Islet precursor cell (in vitro differentiated cells): ENCODE measurements around the gene CLMN.
"Not testable (repeated sequence)": the region's sequence is repeated elsewhere in the genome, so short reads cannot be mapped to it uniquely, and the experiment has no call there.

Experiments
- DNase-seq: peaks from one replicate; pipeline ENCODE4 v3.0.0-alpha.2; 2018

The CLMN gene

DNA sequence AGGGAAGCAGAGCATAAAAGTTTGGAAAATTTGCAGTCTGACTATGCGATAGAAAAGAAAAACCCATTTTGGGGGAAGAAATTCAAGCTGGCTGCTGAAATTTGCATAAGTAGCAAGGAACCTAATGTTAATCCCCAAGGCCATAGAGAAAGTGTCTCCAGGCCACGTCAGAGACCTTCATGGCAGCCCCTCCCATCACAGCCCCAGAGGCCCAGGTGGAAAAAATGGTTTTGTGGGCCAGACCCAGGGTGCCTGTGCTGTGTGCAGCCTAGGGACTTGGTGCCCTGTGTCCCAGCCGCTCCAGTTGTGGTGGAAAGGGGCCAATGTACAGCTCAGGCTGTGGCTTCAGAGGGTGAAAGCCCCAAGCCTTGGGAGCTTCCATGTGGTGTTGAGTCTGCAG, 35.9 kb downstream of the CLMN start:
- peak; percentile 21 for DNase-seq

DNA sequence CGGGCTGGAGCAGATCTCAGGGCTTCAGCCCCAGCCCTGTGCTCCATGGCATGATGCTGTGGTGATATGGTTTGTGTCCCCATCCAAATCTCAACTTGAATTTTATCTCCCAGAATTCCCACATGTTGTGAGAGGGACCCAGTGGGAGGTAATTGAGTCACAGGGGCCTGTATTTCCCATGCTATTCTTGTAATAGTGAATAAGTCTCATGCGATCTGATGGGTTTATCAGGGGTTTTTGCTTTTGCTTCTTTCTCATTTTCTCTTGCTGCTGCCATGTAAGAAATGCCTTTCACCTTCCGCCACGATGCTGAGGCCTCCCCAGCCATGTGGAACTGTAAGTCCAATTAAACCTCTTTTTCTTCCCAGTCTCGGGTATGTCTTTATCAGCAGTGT, 36.7 kb downstream of the CLMN start:
- not testable (repeated sequence) for DNase-seq

DNA sequence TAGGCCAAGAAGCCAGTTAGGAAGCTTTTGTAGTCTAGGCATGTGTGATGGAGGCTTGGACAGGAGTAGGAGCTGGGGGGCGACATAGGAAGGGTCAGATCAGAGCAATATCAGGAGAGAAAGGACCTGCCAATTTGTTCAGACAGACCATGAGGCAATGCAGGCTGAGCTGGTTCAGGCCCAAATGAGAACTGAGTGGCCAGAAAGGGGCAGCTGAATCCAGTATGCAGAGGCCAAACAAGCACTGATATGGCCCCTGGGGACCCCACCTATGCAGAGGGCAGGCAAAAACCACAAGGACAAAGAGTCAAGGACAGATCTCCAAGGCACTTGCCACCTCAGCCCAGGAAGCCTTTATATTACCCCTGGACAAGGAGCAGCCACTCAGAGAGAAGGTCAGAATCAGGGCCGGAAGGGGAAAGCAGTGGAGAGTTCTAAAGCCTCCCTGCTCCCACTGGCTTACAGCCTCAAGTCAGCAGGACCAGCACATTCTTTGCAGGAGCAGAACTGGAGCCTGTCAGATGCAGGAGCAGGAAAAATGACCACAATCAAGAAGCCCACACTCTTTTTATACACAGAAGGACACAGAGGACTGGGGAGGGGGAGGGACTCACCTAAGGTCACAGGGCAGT, 37.2 kb downstream of the CLMN start:
- peak; percentile 47 for DNase-seq

DNA sequence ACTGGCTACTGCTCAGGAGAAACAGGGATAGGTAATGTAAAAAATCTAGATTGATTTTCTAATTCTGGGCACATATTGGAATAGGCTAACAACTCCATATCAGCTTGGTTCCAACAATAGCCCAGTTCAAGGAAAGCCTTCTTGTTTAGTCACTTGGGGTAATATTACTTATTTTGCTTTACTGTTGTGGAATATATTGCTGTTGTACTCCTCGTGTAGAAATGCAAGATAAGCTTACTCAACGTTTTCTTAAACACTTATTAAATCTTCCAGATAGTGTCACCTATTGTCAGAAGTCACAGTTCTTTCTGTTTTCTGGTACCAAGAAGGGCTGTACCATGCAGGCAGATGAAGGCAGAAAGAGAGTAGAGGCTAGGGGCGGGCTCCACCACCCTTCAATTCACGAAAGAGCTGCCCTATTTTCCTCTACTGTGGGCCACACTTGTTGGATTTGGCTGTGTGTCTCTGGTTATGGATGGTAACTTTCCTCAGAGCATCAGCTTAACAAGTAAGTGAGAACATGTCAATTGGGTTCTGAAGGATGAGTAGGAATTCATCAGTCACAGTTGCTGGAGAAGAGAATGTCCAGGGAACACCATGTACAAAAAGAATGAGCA, 38.0 kb downstream of the CLMN start:
- DNase-seq = peak; percentile 12

DNA sequence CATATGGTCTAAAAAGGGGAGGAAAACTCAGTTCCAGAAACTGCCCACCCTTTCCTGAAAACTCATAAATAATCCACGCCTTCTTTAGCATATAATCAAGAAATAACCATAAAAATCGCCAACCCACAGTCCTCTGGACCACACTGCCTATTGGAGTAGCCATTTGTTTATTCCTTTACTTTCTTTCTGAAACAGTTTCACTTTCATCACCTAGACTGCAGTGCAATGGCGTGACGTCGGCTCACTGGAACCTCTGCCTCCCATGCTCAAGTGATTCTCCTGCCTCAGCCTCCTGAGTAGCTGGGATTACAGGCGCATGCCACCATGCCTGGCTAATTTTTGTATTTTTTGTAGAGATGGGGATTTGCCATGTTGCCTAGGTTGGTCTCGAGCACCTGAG, 44.2 kb downstream of the CLMN start:
- DNase-seq = peak; percentile 12

DNA sequence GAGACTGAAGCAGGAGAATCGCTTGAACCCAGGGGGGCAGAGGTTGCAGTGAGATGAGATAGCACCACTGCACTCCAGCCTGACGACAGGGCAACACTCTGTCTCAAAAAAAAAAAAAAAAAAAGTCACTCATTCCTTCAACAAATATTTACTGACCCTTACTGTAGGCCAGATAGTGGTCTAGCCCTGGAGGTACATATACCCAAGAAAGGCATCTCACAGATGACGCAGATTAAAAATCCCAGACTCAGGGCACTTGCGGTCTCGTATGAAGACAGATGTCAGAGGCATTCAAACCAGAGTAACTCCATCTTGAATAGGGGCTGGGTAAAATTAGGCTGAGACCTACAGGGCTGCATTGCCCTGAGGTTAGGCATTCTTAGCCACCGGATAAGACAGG, 44.8 kb downstream of the CLMN start:
- DNase-seq = peak; percentile 7

DNA sequence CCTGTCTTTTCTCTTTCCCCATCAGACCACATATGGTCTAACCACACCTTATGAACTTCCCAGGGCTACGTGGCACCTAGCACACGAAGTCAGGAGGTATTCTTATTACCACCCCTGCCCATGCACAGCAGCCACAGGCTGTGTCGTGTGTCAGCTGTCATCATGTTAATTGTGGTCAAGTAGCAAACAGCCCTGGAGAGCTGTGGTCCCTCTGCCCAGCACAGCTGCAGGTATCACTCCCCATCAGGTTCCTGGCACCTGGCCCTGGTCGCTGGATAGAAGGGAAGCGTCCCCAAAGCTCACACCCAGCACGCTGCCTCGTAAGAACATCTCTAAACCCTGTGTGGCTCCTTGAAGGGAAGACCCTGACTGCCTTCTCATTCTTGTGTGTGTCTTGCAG, 45.4 kb downstream of the CLMN start:
- peak; percentile 35 for DNase-seq

DNA sequence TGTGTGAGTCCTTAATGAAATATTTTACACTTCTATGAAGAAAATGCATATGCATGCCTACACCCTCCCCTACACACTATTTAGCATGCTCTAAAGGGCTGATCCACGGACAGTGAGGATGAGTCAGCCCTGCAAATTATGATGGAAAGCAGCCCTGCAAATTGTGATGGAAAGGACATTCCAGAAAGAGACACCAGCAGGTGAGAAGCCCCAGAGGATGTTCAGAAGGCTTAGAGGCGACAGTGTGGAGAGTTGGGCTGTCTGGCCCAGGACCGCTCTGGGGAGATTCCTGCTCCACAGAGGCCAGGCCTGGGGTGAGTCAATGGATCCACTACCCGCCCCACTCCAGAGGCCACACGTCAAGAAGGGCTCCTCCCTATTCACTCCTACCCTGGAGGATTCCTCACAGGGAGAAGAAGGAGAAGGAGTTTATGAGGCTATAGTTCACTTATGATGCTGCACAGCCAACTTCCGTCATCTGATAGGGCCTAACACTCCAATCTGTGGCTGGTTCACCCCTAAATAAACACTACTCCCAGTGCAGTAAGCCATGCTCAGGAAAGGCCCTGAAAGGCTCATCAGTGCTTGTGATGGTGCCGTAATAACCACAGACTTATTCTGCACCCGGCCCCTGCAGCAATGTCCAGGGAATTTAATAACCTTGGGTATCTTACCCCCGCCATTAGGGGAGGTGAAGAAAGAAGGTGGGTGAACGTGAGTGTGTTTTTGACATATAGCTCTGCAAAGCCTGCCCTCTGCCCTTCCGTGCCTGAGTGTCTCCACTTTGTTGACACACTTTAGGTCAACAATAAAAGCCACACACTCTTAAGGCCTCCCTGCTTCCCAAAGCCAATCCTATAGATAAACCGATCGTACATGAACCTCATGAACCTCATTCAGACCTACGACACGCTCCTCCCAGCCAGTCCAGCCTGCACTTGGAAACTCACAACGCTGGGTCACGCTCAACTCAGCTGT, 46.4 kb downstream of the CLMN start:
- peak; percentile 89 for DNase-seq

DNA sequence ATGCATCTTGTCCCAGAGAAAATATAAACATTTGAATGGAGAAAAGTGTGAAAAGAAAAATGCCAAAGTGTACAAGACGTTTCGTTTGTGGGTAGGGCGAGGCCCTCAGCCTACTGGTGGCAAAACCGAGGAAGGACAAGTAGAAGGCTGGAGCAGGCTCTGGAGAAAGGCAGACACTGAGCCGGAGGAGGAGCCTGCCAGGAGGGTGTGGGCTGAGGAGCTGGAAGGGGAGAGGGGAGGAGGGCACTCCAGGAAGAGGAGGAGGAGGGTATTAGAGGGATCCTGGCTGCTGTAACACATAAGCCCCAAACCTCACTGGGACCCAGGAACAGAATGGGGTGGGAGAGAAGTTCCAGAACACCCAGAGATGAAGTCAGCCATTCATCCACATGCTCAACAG, 47.7 kb downstream of the CLMN start:
- peak; percentile 52 for DNase-seq

DNA sequence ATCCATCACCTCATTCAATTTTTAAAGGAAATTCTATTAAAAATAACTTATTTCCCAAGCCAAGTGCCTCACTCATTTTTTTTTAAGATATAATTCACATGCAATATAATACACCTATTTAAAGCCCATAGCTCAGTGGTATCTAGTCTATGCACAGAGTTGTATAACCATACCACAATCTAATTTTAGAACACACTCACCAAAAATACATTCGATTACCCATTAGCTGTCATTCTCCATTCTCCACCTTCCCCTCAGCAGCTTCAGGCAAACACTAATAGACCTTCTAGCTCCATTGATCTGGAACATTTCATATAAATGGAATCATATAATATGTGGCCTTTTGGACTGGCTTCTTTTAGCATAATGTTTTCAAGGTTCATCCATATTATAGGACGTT, 49.5 kb downstream of the CLMN start:
- DNase-seq = no peak

DNA sequence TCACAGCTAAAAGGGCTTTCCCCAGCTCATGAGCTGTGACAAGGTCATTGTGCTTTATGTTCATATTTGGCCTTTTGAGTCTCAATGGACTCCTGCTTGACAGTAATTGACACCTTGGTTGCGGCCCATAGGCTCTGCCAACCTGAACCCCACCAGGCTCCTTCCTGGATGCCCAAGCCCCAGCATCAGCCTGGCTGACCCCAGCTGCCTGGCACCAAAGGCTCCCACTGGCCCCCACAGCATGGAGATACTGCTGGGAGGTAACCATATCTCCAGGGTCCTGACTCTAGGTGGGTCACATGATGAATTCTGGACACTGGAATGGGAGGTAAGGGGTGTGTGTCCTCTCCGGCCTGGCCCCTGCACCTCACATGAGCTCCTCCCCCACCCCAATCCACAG, 50.2 kb downstream of the CLMN start:
- DNase-seq = no peak

DNA sequence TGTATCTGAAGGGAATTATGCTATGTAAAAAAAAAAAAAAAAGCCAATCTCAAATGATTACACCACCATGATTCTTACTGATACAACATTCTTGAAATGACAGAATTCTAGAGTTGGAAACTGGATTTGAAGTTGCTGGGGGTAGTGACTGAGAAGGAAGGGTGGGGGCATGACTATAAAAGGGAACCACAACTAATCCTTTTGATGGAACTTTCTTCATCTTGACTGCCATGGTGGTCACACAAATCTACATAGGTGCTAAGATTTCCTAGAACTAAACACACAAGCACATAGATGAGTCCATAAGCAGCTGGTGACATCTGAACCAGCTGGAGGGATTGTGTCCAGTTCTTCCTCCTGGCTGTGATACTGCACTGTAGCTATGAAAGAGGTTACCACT, 51.4 kb downstream of the CLMN start:
- peak; percentile 8 for DNase-seq

DNA sequence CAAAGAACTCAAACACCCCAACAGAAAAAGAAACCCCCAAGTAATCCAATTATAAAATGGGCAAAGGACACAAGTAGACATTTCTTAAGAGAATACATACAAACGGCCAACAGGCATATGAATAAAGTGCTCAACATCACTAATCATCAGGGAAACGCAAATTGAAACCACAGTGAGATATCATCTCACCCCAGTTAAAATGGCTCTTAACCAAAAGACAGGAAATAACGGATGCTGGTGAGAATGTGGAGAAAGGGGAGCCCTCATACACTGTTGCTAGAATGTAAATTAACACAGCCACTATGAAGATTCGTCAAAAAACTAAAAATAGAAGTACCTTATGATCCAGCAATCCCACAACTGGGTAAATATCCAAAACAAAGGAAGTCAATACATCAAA, 52.4 kb downstream of the CLMN start:
- no peak for DNase-seq

DNA sequence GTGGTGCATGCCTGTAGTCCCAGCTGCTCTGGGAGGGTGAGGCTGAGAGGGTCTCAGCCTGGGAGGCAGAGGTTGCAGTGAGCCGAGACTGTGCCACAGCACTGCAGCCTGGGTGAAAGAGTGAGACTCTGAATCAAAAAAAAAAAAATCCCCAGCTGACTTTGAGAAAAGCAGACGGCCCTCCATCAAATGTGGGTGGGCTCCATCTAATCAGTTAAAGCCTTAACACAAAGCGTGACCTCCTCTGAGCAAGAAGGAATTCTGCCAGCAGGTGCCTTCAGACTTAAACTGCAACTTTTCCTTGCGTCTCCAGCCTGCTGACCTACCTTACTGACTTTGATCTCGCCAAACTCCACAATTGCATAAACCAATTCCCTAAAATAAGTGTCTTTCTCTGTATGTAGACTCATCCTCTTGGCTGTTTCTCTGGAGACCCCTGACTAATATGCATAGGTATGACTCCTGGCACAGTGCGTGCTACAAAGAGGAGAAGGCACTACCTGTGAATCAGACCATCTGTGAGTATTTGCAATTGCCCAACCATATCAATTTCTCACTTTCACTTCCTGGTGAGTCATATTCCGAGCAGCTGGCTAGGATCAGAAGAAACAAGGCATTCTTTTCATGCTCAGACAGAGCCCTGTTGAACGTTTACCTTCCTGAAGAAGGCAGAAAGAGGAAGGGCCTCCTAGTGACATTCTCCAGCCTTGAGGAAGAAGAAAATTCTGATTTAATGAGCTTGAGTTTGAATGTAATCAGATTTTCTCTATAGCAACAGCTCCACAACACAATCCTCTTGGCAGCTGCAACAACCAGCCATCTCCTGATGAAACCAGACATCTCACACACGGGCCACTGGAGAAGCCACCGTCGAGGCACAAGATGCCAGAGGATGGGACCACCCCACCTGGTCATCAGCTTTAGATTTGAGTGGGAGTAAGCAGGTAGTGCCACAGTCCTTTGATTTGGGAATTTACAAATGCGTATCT, 54.3 kb downstream of the CLMN start:
- DNase-seq = peak; percentile 94

DNA sequence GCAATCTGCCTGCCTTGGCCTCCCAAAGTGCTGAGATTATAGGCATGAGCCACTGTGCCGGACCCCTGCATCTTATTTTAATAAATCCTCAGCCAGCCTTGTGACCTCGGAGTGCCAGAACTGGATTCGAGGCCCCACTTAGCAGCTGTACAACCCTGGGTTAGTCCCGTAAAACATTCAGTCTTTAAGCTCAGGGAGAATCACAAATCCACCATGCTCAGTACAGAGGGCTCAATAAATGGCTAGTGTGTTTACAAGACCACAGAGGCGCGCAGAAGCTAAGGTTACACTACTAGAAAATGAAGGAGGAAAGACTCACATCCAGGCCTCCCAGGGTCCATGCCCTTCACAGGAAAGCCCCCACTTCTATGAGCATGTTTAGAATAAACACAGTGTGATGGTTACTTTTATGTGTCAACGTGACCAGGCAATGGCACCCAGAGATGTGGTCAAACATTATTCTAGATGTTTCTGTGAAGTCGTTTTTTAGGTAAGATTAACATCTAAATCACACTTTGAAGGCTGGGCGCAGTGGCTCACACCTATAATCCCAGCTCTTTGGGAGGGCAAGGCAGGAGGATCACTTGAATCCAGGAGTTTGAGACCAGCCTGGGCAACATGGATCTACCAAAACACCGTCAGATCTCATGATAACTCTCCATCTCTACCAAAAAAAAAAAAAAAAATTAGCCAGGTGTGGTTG, 55.3 kb downstream of the CLMN start:
- no peak for DNase-seq

DNA sequence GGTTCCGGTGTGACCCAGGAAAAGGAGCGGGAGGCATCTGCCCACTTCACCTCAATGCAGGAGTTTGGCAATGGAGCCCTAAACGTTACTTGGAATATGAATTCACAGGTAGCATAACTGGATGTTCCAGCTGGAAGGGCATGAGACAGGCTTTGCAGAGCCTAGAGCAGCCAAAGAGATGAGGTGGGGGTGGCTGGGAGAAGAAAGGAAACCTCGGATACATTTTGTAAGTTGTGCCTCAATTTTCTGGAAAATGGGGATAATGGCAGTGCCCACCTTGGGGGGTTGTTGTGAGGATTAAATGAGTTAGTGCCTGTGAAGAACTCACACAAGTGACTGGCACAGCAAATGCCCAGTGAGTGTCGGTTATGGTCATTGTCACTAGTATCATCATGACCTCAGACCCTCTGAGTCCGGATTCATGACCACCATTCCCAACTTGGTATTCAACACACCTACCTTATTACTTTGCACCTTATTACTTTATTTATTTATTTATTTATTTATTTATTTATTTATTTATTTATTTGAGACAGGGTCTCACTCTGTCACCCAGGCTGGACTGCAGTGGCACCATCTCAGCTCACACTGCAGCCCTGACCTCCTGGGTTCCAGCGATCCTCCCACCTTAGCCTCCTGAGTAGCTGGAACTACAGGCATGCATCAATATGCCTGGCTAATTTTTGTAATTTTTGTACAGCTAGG, 56.0 kb downstream of the CLMN start:
- peak; percentile 20 for DNase-seq

DNA sequence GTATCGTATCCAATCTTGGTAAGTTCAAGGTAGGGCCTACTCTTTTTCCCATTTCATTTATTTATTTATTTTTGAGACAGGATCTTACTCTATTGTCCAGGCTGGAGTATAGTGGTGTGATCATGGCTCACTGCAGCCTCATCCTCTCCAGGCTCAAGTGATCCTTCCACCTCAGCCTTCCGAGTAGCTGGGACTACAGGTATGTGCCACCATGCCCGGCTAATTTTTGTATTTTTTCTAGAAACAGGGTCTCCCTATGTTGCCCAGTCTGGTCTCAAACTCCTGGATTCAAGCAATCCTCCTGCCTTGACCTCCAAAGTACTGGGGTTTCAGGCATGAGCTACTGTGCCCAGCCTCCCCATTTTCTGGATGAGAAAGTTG, 57.2 kb downstream of the CLMN start:
- no peak for DNase-seq

DNA sequence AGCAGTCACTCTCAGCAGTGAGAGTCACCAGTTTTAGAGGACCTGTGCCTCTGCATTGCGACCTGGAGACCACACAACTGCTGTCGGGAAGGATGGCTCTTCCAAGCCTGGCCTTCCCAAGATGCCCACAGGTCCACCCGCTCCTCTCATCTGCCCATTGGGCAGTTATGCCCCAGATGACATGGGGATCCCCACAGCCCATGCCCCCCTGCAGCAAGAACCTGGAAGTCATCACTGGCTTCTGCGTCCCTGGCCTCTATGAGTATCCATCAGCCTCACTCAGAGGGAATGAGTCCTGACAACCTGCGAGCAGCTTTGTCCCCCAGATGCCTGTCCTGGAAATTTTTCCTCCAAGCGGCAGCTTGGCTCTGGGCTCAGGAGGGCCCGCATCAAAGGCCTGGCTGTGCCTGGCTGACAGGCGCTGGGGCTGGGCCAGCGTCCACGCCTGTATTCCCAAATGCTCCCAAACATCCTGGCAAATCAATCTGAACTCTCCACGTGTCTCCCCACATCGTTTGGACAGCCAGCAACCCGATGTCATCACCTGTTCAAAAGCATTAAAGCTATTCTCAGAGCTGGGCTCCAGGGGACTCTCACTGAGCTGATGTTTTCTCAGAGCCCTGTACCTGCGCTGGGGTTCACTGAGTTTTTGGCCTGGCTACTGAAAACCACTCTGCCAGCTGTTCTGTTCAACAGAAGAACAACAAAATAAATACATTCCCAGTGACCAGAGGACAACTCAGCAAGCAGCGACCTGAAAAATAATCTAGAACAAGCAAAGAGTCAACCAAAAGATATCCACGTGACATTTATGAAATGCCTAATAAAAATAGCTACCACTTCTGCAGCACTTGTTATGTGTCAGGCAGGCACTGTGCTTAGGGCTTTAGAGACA, 57.8 kb downstream of the CLMN start:
- no peak for DNase-seq

DNA sequence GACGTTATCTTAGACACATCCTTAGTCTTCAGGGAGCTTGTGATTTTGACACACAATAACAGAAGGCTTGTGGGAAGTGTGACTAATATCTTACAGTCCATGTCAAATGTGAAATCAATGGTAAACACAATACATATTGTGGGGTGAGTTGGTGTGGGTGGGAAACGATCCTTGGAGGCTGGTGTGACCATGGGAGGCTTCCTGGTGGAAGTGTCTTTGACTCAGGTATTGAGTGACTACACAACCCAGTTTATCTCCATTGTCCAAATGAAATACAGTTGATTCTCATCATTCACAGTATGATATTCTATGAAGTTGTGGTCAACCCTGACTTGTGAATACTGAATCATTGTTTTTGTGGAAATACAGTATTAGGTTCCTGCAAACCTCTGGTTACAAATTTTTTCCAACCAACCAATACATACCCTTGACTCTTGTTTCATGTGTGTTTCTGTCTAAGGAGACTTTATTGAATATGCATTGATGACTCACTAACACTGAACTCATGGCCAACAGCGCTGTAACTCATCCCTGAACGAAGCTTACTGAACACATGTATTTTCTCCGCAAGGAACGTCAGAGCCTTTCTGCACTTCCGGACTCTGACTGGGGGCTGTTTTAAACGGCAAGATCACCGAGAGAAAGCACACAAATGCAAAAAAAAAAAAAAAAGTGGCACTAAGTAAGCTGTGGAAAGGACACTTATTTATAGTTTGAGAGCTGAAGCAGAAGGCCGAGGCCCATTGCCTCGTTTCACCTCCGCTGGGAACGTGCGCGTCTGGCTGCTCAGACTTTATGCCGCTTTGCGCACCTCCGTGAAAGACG, 59.0 kb downstream of the CLMN start:
- no peak for DNase-seq
